K562 (cell line): ENCODE results near the gene TRPM2. TPM values are rescaled to one million over a fixed set of nuclear protein-coding genes. Genes with fewer than 3 reads are reported as not detected.

Experiments used
- ATAC-seq: fragments of 200-7000 bp; cut with Tn5 transposase; 3 replicates; pipeline ENCODE4 v1.9.1; 2020; ENCODE audit warnings: moderate library complexity
- BruUV-seq: library from RNA; stranded (reverse); fragments of 400-500 nt; replicated peaks from 2 replicates; lab custom pipeline; 2021; lab: Mats Ljungman, UMichigan
- CTCF ChIA-PET: fragments of 300-600 bp; formaldehyde crosslinking; extraction: SDS; loops from one replicate; lab custom pipeline; 2021; ENCODE audit warnings: low intra/inter-chr PET ratio; lab: Yijun Ruan, JAX
- POLR2A ChIA-PET: fragments of 300-600, 350-650 bp; sonication (Branson Sonifier 250); formaldehyde crosslinking; extraction: SDS; loops from one replicate; lab custom pipeline; 2021; ENCODE audit warnings: antibody characterized with exemption, inconsistent platforms; lab: Yijun Ruan, JAX
- DNase-seq, 4 experiments: peaks; one replicate each; pipeline versions ENCODE4 v3.0.0 to v3.0.0-alpha.2; 2011 to 2018; ENCODE audit warnings: low spot score in 3 of 4, mixed read lengths in 3 of 4; ENCODE audit errors: extremely low read depth in 1 of 4
- FAIRE-seq: peaks from 2 replicates; lab custom pipeline; 2011; peaks lifted over from hg19 to GRCh38; lab: Jason Lieb, UNC
- H2AFZ ChIP-seq: 2 replicates; pipeline ENCODE4 v1.6.0; 2011; ENCODE audit warnings: low read depth, low read length, control low read depth, inconsistent platforms
- H3K27ac ChIP-seq: fragments of 200-600 bp; 3 replicates; pipeline ENCODE4 v1.8.0; 2011; ENCODE audit warnings: low read depth, mild to moderate bottlenecking, control low read depth, inconsistent platforms, low read length, moderate library complexity, mixed read lengths; ENCODE audit errors: extremely low read depth
- H3K27me3 ChIP-seq, 2 experiments: fragments of 300-600 bp in 1 of 2; 2 replicates in 1 of 2; 3 replicates in 1 of 2; pipeline versions ENCODE4 v1.6.0 to v1.8.0; 2011; ENCODE audit warnings: inconsistent platforms in 2 of 2, low read length in 2 of 2, mild to moderate bottlenecking in 1 of 2, mixed read lengths in 1 of 2, moderate library complexity in 1 of 2; ENCODE audit not compliant: control insufficient read depth in 2 of 2, insufficient read depth in 2 of 2
- H3K36me3 ChIP-seq: fragments of 300-600 bp; 3 replicates; pipeline ENCODE4 v1.8.0; 2011; ENCODE audit warnings: mild to moderate bottlenecking, low read length, inconsistent platforms; ENCODE audit not compliant: control insufficient read depth, insufficient read depth
- H3K4me1 ChIP-seq, 2 experiments: fragments of 200-600 bp in 1 of 2; replicated peaks in 1 of 2; 2 replicates in 1 of 2; 3 replicates in 1 of 2; pipeline versions ENCODE4 v1.5.1 to v1.8.0; 2011; ENCODE audit warnings: inconsistent platforms in 2 of 2, low read length in 2 of 2, mild to moderate bottlenecking in 1 of 2, mixed read lengths in 1 of 2, moderate library complexity in 1 of 2; ENCODE audit not compliant: control insufficient read depth in 2 of 2, insufficient read depth in 2 of 2
- H3K4me2 ChIP-seq: 2 replicates; pipeline ENCODE4 v1.6.1; 2011; ENCODE audit warnings: low read length, control low read depth, inconsistent platforms, mixed read lengths; ENCODE audit not compliant: insufficient read depth
- H3K4me3 ChIP-seq: fragments of 200-600 bp; sonication (generic), shearing (Covaris generic); 2 replicates; pipeline ENCODE4 v1.5.1; 2016; ENCODE audit warnings: control low read depth, inconsistent platforms
- H3K79me2 ChIP-seq: fragments of 200-600 bp; 3 replicates; pipeline ENCODE4 v1.8.0; 2011; ENCODE audit warnings: low read length, inconsistent platforms; ENCODE audit not compliant: control insufficient read depth, insufficient read depth
- H3K9ac ChIP-seq, 2 experiments: 2 replicates each; pipeline versions ENCODE4 v1.6.0 to v1.6.1; 2011; ENCODE audit warnings: low read depth in 2 of 2, low read length in 2 of 2, control low read depth in 1 of 2, inconsistent platforms in 1 of 2, mild to moderate bottlenecking in 1 of 2, mixed read lengths in 1 of 2; ENCODE audit not compliant: insufficient read depth in 1 of 2
- H3K9me1 ChIP-seq: one replicate; pipeline ENCODE4 v1.6.0; 2011; ENCODE audit warnings: inconsistent platforms, mild to moderate bottlenecking, low read length, moderate library complexity; ENCODE audit not compliant: control insufficient read depth, insufficient read depth
- H3K9me3 ChIP-seq: replicated peaks from 2 replicates; pipeline ENCODE4 v1.5.1; 2011; ENCODE audit warnings: low read depth, low read length, inconsistent platforms; ENCODE audit not compliant: control insufficient read depth, insufficient read depth
- H4K20me1 ChIP-seq: replicated peaks from 2 replicates; pipeline ENCODE4 v1.6.1; 2011; ENCODE audit warnings: low read length, inconsistent platforms, mixed read lengths; ENCODE audit not compliant: control insufficient read depth, insufficient read depth
- BHLHE40 ChIP-seq: IDR thresholded peaks from 2 replicates; pipeline ENCODE4 v1.6.1; 2011; ENCODE audit warnings: low read length, improper control_type of control experiment
- ELF2 ChIP-seq: fragments of 250-450 bp; sonication (Bioruptor Pico); IDR thresholded peaks from 2 replicates; pipeline ENCODE4 v1.5.0; 2021; ENCODE audit warnings: mild to moderate bottlenecking
- LEF1 ChIP-seq: fragments of 450-650 bp; IDR thresholded peaks from 2 replicates; pipeline ENCODE4 v1.6.1; 2016; ENCODE audit warnings: mild to moderate bottlenecking
- NUFIP1 ChIP-seq: fragments of 450-650 bp; IDR thresholded peaks from 2 replicates; pipeline ENCODE4 v1.6.1; 2018; ENCODE audit not compliant: partially characterized antibody
- POLR2G ChIP-seq: fragments of 200-400 bp; formaldehyde crosslinking; IDR thresholded peaks from 2 replicates; pipeline ENCODE4 v1.6.1; 2017; ENCODE audit warnings: low read depth, mild to moderate bottlenecking, antibody characterized with exemption, low read length, moderate library complexity
- SREBF2 ChIP-seq: sonication (generic); formaldehyde crosslinking; IDR thresholded peaks from 2 replicates; pipeline ENCODE4 v1.4.0; 2020; ENCODE audit warnings: mild to moderate bottlenecking, missing genetic modification reagents
- TAL1 ChIP-seq: fragments of 450-650 bp; IDR thresholded peaks from 2 replicates; pipeline ENCODE4 v1.6.1; 2016; ENCODE audit warnings: mild to moderate bottlenecking
- TBP ChIP-seq: optimal IDR thresholded peaks from 2 replicates; pipeline ENCODE3; 2011; ENCODE audit warnings: low read depth, low read length, improper control_type of control experiment
- ZNF75A ChIP-seq: fragments of 450-650 bp; formaldehyde crosslinking; IDR thresholded peaks from 2 replicates; pipeline ENCODE4 v1.4.0; 2020; ENCODE audit warnings: mild to moderate bottlenecking
- WGBS: fragments of 100-300 bp; shearing (Covaris generic); methylation state at CpG from one replicate; pipeline ENCODE4 v1.1.6; 2016; ENCODE audit warnings: low coverage, mixed read lengths; ENCODE audit not compliant: insufficient coverage; ENCODE audit errors: missing lambda C conversion rate; 5-methylcytosine and 5-hydroxymethylcytosine counted together
- in situ Hi-C: fragments of 300-500 bp; cut with MboI; formaldehyde crosslinking; loops from 4 replicates; pipeline ENCODE4 v1.15.0; 2018; ENCODE audit warnings: inconsistent platforms, mixed read lengths
- intact Hi-C: fragments of 100-400 bp; cut with micrococcal nuclease; formaldehyde crosslinking; loops from 2 replicates; pipeline ENCODE4 v1.14.2; 2022
- polyA plus RNA-seq, 8 experiments: library from polyadenylated mRNA; depleted of rRNA in 4 of 8; stranded (reverse) in 5 of 8; unstranded in 3 of 8; fragments of >200 nt; fragmentation: Nextera tagmentation in 2 of 8; fragmentation: Illumina TruSeq in 1 of 8; extraction: Ambion mirVana in 2 of 8; extraction: Trizol in 1 of 8; gene quantifications; 2 replicates each; pipeline versions ENCODE4 v1.2.1 to v1.2.3, GENCODE V29; 2011 to 2014; ENCODE audit warnings: inconsistent platforms in 1 of 8, missing spikeins in 1 of 8
- total RNA-seq, 7 experiments: library from RNA; depleted of rRNA in 6 of 7; stranded (reverse); fragments of >200 nt in 6 of 7; fragmentation: Illumina TruSeq in 2 of 7; extraction: Trizol in 2 of 7; gene quantifications; 2 replicates each; pipeline versions ENCODE4 v1.2.1 to v1.2.3, GENCODE V29; 2011 to 2021; ENCODE audit warnings: low replicate concordance in 1 of 7
- TF ChIP-seq, protein P1 (sequence below): sonication (generic); formaldehyde crosslinking; IDR thresholded peaks from 2 replicates; pipeline ENCODE4 v1.9.0; 2022; ENCODE audit warnings: mild to moderate bottlenecking, missing genetic modification reagents
- TF ChIP-seq, protein P2 (sequence below): sonication (generic); formaldehyde crosslinking; IDR thresholded peaks from 2 replicates; pipeline ENCODE4 v1.9.0; 2022; ENCODE audit warnings: mild to moderate bottlenecking, missing genetic modification reagents
- TF ChIP-seq, protein P3 (sequence below): sonication (generic); formaldehyde crosslinking; IDR thresholded peaks from 2 replicates; pipeline ENCODE4 v1.8.1; 2022; ENCODE audit warnings: missing genetic modification reagents
- TF ChIP-seq, protein P4 (sequence below), 3 experiments: IDR thresholded peaks in 2 of 3; conservative IDR thresholded peaks in 1 of 3; 2 replicates each; pipeline ENCODE4 v1.5.1; 2011 to 2012; ENCODE audit warnings: low read length in 3 of 3, mild to moderate bottlenecking in 3 of 3, control low read depth in 2 of 3, improper control_type of control experiment in 1 of 3, inconsistent platforms in 1 of 3, low read depth in 1 of 3, mixed read lengths in 1 of 3, moderate library complexity in 1 of 3; ENCODE audit not compliant: insufficient read depth in 2 of 3
- TF ChIP-seq, protein P5 (sequence below): fragments of 250-450 bp; sonication (Bioruptor Pico); IDR thresholded peaks from 2 replicates; pipeline ENCODE4 v1.5.0; 2022; ENCODE audit warnings: mild to moderate bottlenecking
- TF ChIP-seq, protein P6 (sequence below), 2 experiments: fragments of 250-450 bp in 1 of 2; fragments of 450-650 bp in 1 of 2; sonication (Bioruptor Pico) in 1 of 2; IDR thresholded peaks; 2 replicates each; pipeline versions ENCODE4 v1.6.1 to v1.8.0; 2016 to 2021; ENCODE audit warnings: mild to moderate bottlenecking in 2 of 2, moderate library complexity in 2 of 2, missing compliant biosample characterization in 1 of 2, missing genetic modification characterization in 1 of 2

The TRPM2 gene
- total and polyA plus RNA-seq, 9 of the 15 experiments (the other 6 are each of a cell fraction or from before 2014, with no cell fraction given): 0.33 to 2.1 (median 0.98) TPM; not detected in 2

DNA sequence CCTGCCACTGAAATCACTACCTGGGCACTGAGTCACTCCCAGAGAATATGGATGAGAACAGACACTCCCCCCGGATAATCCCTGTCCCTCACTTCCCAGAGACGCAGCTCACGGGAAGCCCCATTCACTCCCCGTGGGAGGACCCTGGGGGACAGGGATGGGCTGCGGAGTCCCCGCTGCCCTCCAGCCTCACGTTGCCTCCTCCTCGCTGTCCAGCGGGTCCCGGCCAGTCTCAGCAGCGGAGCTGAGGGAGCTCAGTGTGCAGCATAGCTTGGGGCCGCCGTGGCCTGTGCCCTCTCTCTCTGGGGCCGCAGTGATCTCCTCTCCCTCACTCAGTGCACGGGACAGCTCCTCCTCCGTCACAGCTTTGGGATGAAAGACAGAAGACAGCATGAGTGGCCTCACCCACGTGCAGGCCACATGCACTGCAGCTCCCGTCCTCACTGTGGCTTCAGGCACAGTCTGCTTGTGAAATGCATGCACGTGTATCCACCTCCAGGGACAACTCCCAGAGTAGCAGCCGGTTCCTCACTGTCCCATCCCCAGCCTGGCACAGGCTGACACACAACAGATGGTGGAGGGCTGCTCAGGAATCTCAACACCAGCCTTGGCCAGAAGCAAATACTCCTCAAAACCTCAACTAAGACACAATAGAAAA is 21.6 kb upstream of the TRPM2 start:
- intact Hi-C loops: no loop called here
- no peak overlapping the region for H2AFZ ChIP-seq
- peaks cover 0 to 68% of the 10 kb centered on the region in 2 experiments; a peak in 2 of 5 replicates for H3K4me1 ChIP-seq
- ATAC-seq: no peak; the same call in 2 of the 3 replicates
- no peak for DNase-seq
- H3K27ac ChIP-seq: no peak overlapping the region
- H3K79me2 ChIP-seq: no peaks in the 10 kb centered on the region
- peak overlapping the region in 1 of 2 experiments; percentile 43; a peak in 1 of 4 replicates for H3K9ac ChIP-seq
- in situ Hi-C loops: no loop called here
- CTCF ChIA-PET: no interaction called here
- peaks cover 12% of the 10 kb centered on the region; the same call in 1 of the 3 replicates for H3K36me3 ChIP-seq
- H3K4me3 ChIP-seq: no peak overlapping the region
- POLR2A ChIA-PET: interaction anchor here (0.6 to 1.1 kb wide), 5 partner anchors 9 to 162 kb away, joined by 3 to 5 read pairs (median 4); no protein-coding TSS in a partner anchor
- peaks cover 7% of the 10 kb centered on the region for H3K9me1 ChIP-seq
- no peaks in the 10 kb centered on the region for H3K9me3 ChIP-seq
- no peak for FAIRE-seq
- no peaks in the 10 kb centered on the region for H3K27me3 ChIP-seq
- 47% methylated on average over 20 of the region's 20 CpGs for WGBS
- no peak overlapping the region for H3K4me2 ChIP-seq
- H4K20me1 ChIP-seq: peaks cover 15% of the 10 kb centered on the region
- no TSS peak for BruUV-seq
- TF ChIP-seq TBP: no peak
- TF ChIP-seq POLR2G: peak; percentile 29; the same call in 1 of the 2 replicates
- TF ChIP-seq TAL1: no peak
- no peak for TF ChIP-seq LEF1
- TF ChIP-seq, protein P1, sequence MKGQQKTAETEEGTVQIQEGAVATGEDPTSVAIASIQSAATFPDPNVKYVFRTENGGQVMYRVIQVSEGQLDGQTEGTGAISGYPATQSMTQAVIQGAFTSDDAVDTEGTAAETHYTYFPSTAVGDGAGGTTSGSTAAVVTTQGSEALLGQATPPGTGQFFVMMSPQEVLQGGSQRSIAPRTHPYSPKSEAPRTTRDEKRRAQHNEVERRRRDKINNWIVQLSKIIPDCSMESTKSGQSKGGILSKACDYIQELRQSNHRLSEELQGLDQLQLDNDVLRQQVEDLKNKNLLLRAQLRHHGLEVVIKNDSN: peak; percentile 25; the same call in 1 of the 2 replicates
- TF ChIP-seq, protein P2, sequence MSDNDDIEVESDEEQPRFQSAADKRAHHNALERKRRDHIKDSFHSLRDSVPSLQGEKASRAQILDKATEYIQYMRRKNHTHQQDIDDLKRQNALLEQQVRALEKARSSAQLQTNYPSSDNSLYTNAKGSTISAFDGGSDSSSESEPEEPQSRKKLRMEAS: peak; percentile 82
- no peak for TF ChIP-seq NUFIP1
- TF ChIP-seq, protein P3, sequence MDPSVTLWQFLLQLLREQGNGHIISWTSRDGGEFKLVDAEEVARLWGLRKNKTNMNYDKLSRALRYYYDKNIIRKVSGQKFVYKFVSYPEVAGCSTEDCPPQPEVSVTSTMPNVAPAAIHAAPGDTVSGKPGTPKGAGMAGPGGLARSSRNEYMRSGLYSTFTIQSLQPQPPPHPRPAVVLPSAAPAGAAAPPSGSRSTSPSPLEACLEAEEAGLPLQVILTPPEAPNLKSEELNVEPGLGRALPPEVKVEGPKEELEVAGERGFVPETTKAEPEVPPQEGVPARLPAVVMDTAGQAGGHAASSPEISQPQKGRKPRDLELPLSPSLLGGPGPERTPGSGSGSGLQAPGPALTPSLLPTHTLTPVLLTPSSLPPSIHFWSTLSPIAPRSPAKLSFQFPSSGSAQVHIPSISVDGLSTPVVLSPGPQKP (CRISPR knock-in tag): no peak
- no peak for TF ChIP-seq SREBF2 (CRISPR knock-in tag)
- TF ChIP-seq, protein P4, sequence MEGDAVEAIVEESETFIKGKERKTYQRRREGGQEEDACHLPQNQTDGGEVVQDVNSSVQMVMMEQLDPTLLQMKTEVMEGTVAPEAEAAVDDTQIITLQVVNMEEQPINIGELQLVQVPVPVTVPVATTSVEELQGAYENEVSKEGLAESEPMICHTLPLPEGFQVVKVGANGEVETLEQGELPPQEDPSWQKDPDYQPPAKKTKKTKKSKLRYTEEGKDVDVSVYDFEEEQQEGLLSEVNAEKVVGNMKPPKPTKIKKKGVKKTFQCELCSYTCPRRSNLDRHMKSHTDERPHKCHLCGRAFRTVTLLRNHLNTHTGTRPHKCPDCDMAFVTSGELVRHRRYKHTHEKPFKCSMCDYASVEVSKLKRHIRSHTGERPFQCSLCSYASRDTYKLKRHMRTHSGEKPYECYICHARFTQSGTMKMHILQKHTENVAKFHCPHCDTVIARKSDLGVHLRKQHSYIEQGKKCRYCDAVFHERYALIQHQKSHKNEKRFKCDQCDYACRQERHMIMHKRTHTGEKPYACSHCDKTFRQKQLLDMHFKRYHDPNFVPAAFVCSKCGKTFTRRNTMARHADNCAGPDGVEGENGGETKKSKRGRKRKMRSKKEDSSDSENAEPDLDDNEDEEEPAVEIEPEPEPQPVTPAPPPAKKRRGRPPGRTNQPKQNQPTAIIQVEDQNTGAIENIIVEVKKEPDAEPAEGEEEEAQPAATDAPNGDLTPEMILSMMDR (IDR thresholded peaks at IDR 0.05 in 2 of 3, conservative IDR thresholded peaks at IDR 0.05 in 1 of 3; ENCODE audit: insufficient read depth in 2 of 3, low read depth in 1 of 3, low read length in 3 of 3): no peak
- TF ChIP-seq, protein P5, sequence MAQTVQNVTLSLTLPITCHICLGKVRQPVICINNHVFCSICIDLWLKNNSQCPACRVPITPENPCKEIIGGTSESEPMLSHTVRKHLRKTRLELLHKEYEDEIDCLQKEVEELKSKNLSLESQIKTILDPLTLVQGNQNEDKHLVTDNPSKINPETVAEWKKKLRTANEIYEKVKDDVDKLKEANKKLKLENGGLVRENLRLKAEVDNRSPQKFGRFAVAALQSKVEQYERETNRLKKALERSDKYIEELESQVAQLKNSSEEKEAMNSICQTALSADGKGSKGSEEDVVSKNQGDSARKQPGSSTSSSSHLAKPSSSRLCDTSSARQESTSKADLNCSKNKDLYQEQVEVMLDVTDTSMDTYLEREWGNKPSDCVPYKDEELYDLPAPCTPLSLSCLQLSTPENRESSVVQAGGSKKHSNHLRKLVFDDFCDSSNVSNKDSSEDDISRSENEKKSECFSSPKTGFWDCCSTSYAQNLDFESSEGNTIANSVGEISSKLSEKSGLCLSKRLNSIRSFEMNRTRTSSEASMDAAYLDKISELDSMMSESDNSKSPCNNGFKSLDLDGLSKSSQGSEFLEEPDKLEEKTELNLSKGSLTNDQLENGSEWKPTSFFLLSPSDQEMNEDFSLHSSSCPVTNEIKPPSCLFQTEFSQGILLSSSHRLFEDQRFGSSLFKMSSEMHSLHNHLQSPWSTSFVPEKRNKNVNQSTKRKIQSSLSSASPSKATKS (CRISPR knock-in tag): no peak
- peak; percentile 74 for TF ChIP-seq BHLHE40
- TF ChIP-seq, protein P6, sequence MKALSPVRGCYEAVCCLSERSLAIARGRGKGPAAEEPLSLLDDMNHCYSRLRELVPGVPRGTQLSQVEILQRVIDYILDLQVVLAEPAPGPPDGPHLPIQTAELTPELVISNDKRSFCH (CRISPR knock-in tag; IDR thresholded peaks at IDR 0.05): no peak
- TF ChIP-seq, protein P6 (tag; IDR thresholded peaks at IDR 0.05): no peak
- TF ChIP-seq ELF2 (CRISPR knock-in tag): no peak
- no peak for TF ChIP-seq ZNF75A (CRISPR knock-in tag)
